Measurements from ENCODE around the gene CDK5RAP3. TPM values are rescaled to one million over a fixed set of nuclear protein-coding genes. Genes with fewer than 3 reads are reported as not detected.

Gene CDK5RAP3
- total RNA-seq, 1 experiment from 2014 or later, result 128 TPM

DNA sequence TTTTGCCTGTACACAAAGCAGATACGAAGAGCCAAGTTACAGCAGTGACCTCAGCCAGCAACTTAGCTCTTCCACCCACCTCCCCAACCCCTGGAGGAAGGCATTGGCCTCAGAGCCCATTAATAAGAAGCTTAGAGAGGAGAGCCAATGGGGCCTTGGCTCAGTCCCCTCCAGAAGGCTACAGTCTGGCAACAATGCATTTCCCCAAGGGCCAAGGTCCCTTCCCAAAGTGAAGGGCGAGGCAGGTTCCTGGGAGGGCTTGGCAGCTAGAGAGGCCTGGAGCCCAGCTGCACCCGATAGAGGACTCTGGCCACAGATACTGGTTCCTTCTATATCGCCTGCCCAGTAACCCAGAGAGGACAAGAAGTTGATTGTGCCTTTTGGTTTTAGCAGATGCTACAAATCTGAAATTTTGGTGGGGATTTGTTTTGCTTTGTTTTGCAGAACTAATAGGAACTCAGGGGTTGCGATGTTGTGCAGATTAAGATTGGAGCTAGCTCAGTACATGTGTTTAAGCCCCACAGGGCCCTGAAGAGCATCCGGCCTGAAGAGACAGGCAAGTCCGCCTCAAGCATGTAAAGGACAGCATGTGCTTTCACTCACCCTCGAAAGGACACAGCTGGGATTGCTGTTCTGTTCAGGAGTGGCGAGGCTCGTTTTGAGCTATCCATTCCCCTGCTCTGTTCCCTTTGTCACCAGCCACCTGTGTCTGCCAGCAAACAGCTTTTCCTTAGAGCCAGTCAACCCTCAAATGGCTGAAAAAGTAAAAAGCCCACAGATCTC is 41.5 kb upstream of the CDK5RAP3 start:
- ChIA-PET POLR2A (interaction anchor here (0.9 to 1.5 kb wide), 3 partner anchors 8 to 98 kb away, joined by 3 read pairs; partner anchors contain the start of genes LRRC46, MRPL10 and PNPO), CTCF (interaction anchor here (0.7 to 3.1 kb wide), 8 partner anchors 13 to 89 kb away, joined by 3 to 14 read pairs (median 4); partner anchors contain the start of genes CDK5RAP3 and SCRN2)
- Mint-ChIP-seq H3K4me1 (no peaks in the 10 kb centered on the region), H3K4me3 (no peak overlapping the region), H3K27ac (no peak overlapping the region), H3K36me3 (peaks cover 10% of the 10 kb centered on the region), H3K27me3 (ENCODE audit: low read depth) (no peaks in the 10 kb centered on the region), H3K9me3 (no peaks in the 10 kb centered on the region)
- no peak for DNase-seq (ENCODE audit: low spot score)
- no peak for ATAC-seq
- TF ChIP-seq, protein P1, sequence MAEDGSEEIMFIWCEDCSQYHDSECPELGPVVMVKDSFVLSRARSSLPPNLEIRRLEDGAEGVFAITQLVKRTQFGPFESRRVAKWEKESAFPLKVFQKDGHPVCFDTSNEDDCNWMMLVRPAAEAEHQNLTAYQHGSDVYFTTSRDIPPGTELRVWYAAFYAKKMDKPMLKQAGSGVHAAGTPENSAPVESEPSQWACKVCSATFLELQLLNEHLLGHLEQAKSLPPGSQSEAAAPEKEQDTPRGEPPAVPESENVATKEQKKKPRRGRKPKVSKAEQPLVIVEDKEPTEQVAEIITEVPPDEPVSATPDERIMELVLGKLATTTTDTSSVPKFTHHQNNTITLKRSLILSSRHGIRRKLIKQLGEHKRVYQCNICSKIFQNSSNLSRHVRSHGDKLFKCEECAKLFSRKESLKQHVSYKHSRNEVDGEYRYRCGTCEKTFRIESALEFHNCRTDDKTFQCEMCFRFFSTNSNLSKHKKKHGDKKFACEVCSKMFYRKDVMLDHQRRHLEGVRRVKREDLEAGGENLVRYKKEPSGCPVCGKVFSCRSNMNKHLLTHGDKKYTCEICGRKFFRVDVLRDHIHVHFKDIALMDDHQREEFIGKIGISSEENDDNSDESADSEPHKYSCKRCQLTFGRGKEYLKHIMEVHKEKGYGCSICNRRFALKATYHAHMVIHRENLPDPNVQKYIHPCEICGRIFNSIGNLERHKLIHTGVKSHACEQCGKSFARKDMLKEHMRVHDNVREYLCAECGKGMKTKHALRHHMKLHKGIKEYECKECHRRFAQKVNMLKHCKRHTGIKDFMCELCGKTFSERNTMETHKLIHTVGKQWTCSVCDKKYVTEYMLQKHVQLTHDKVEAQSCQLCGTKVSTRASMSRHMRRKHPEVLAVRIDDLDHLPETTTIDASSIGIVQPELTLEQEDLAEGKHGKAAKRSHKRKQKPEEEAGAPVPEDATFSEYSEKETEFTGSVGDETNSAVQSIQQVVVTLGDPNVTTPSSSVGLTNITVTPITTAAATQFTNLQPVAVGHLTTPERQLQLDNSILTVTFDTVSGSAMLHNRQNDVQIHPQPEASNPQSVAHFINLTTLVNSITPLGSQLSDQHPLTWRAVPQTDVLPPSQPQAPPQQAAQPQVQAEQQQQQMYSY (CRISPR knock-in tag; IDR thresholded peaks at IDR 0.05), result no peak
- TF ChIP-seq GRHL2 (CRISPR knock-in tag; IDR thresholded peaks at IDR 0.05; ENCODE audit: insufficient replicate concordance, severe bottlenecking) (no peak), SMAD3 (CRISPR knock-in tag; IDR thresholded peaks at IDR 0.05; ENCODE audit: borderline replicate concordance) (no peak), HMGA2 (CRISPR knock-in tag; IDR thresholded peaks at IDR 0.05) (no peak), FOXJ3 (CRISPR knock-in tag; IDR thresholded peaks at IDR 0.05; ENCODE audit: borderline replicate concordance) (no peak), ETV6 (CRISPR knock-in tag; IDR thresholded peaks at IDR 0.05) (no peak), CREB1 (CRISPR knock-in tag; IDR thresholded peaks at IDR 0.05) (no peak), SOX15 (CRISPR knock-in tag; IDR thresholded peaks at IDR 0.05) (no peak), NR3C1 (CRISPR knock-in tag; conservative IDR thresholded peaks at IDR 0.05; ENCODE audit: low read depth) (no peak), ATF1 (CRISPR knock-in tag; IDR thresholded peaks at IDR 0.05) (no peak), SP1 (CRISPR knock-in tag; conservative IDR thresholded peaks at IDR 0.05) (no peak)
- TF ChIP-seq, protein P2, sequence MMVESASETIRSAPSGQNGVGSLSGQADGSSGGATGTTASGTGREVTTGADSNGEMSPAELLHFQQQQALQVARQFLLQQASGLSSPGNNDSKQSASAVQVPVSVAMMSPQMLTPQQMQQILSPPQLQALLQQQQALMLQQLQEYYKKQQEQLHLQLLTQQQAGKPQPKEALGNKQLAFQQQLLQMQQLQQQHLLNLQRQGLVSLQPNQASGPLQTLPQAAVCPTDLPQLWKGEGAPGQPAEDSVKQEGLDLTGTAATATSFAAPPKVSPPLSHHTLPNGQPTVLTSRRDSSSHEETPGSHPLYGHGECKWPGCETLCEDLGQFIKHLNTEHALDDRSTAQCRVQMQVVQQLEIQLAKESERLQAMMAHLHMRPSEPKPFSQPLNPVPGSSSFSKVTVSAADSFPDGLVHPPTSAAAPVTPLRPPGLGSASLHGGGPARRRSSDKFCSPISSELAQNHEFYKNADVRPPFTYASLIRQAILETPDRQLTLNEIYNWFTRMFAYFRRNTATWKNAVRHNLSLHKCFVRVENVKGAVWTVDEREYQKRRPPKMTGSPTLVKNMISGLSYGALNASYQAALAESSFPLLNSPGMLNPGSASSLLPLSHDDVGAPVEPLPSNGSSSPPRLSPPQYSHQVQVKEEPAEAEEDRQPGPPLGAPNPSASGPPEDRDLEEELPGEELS (CRISPR knock-in tag; IDR thresholded peaks at IDR 0.05), result no peak
- TF ChIP-seq, protein P3, sequence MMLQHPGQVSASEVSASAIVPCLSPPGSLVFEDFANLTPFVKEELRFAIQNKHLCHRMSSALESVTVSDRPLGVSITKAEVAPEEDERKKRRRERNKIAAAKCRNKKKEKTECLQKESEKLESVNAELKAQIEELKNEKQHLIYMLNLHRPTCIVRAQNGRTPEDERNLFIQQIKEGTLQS (CRISPR knock-in tag; conservative IDR thresholded peaks at IDR 0.05), result no peak
- TF ChIP-seq, protein P4, sequence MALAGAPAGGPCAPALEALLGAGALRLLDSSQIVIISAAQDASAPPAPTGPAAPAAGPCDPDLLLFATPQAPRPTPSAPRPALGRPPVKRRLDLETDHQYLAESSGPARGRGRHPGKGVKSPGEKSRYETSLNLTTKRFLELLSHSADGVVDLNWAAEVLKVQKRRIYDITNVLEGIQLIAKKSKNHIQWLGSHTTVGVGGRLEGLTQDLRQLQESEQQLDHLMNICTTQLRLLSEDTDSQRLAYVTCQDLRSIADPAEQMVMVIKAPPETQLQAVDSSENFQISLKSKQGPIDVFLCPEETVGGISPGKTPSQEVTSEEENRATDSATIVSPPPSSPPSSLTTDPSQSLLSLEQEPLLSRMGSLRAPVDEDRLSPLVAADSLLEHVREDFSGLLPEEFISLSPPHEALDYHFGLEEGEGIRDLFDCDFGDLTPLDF (CRISPR knock-in tag; IDR thresholded peaks at IDR 0.05), result no peak
- TF ChIP-seq, protein P5, sequence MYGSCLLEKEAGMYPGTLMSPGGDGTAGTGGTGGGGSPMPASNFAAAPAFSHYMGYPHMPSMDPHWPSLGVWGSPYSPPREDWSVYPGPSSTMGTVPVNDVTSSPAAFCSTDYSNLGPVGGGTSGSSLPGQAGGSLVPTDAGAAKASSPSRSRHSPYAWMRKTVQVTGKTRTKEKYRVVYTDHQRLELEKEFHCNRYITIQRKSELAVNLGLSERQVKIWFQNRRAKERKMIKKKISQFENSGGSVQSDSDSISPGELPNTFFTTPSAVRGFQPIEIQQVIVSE (CRISPR knock-in tag; IDR thresholded peaks at IDR 0.05; ENCODE audit: borderline replicate concordance), result no peak
- TF ChIP-seq, protein P6, sequence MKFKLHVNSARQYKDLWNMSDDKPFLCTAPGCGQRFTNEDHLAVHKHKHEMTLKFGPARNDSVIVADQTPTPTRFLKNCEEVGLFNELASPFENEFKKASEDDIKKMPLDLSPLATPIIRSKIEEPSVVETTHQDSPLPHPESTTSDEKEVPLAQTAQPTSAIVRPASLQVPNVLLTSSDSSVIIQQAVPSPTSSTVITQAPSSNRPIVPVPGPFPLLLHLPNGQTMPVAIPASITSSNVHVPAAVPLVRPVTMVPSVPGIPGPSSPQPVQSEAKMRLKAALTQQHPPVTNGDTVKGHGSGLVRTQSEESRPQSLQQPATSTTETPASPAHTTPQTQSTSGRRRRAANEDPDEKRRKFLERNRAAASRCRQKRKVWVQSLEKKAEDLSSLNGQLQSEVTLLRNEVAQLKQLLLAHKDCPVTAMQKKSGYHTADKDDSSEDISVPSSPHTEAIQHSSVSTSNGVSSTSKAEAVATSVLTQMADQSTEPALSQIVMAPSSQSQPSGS (CRISPR knock-in tag; IDR thresholded peaks at IDR 0.05; ENCODE audit: borderline replicate concordance, low read depth), result no peak
- TF ChIP-seq, protein P7, sequence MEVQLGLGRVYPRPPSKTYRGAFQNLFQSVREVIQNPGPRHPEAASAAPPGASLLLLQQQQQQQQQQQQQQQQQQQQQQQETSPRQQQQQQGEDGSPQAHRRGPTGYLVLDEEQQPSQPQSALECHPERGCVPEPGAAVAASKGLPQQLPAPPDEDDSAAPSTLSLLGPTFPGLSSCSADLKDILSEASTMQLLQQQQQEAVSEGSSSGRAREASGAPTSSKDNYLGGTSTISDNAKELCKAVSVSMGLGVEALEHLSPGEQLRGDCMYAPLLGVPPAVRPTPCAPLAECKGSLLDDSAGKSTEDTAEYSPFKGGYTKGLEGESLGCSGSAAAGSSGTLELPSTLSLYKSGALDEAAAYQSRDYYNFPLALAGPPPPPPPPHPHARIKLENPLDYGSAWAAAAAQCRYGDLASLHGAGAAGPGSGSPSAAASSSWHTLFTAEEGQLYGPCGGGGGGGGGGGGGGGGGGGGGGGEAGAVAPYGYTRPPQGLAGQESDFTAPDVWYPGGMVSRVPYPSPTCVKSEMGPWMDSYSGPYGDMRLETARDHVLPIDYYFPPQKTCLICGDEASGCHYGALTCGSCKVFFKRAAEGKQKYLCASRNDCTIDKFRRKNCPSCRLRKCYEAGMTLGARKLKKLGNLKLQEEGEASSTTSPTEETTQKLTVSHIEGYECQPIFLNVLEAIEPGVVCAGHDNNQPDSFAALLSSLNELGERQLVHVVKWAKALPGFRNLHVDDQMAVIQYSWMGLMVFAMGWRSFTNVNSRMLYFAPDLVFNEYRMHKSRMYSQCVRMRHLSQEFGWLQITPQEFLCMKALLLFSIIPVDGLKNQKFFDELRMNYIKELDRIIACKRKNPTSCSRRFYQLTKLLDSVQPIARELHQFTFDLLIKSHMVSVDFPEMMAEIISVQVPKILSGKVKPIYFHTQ (CRISPR knock-in tag; IDR thresholded peaks at IDR 0.05), result no peak
- TF ChIP-seq, protein P8, sequence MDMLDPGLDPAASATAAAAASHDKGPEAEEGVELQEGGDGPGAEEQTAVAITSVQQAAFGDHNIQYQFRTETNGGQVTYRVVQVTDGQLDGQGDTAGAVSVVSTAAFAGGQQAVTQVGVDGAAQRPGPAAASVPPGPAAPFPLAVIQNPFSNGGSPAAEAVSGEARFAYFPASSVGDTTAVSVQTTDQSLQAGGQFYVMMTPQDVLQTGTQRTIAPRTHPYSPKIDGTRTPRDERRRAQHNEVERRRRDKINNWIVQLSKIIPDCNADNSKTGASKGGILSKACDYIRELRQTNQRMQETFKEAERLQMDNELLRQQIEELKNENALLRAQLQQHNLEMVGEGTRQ (CRISPR knock-in tag; IDR thresholded peaks at IDR 0.05), result no peak
- TF ChIP-seq, protein P9, sequence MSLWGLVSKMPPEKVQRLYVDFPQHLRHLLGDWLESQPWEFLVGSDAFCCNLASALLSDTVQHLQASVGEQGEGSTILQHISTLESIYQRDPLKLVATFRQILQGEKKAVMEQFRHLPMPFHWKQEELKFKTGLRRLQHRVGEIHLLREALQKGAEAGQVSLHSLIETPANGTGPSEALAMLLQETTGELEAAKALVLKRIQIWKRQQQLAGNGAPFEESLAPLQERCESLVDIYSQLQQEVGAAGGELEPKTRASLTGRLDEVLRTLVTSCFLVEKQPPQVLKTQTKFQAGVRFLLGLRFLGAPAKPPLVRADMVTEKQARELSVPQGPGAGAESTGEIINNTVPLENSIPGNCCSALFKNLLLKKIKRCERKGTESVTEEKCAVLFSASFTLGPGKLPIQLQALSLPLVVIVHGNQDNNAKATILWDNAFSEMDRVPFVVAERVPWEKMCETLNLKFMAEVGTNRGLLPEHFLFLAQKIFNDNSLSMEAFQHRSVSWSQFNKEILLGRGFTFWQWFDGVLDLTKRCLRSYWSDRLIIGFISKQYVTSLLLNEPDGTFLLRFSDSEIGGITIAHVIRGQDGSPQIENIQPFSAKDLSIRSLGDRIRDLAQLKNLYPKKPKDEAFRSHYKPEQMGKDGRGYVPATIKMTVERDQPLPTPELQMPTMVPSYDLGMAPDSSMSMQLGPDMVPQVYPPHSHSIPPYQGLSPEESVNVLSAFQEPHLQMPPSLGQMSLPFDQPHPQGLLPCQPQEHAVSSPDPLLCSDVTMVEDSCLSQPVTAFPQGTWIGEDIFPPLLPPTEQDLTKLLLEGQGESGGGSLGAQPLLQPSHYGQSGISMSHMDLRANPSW (CRISPR knock-in tag; conservative IDR thresholded peaks at IDR 0.05; ENCODE audit: low read depth), result no peak

Measured in WTC11 (cell line).